Trophoblast cell (in vitro differentiated cells and primary cell): Measurements from ENCODE around the gene TBXAS1.

ENCODE experiments used
- DNase-seq, 2 donors: peaks; one replicate each; pipeline ENCODE4 v3.0.0-alpha.2; 2016
- H2AFZ ChIP-seq: 2 replicates; pipeline ENCODE4 v1.6.1; 2013; ENCODE audit warnings: low read length, moderate library complexity, mild to moderate bottlenecking; ENCODE audit not compliant: insufficient read depth, poor library complexity
- H2AK5ac ChIP-seq: 2 replicates; pipeline ENCODE4 v1.6.1; 2013; ENCODE audit warnings: mild to moderate bottlenecking, low read length
- H2BK120ac ChIP-seq: 2 replicates; pipeline ENCODE4 v1.6.1; 2013; ENCODE audit warnings: low read length, mild to moderate bottlenecking, moderate library complexity; ENCODE audit not compliant: insufficient read depth, poor library complexity
- H2BK12ac ChIP-seq: 2 replicates; pipeline ENCODE4 v1.6.1; 2013; ENCODE audit warnings: mild to moderate bottlenecking, low read length, moderate library complexity
- H2BK5ac ChIP-seq: 2 replicates; pipeline ENCODE4 v1.6.1; 2013; ENCODE audit warnings: low read length, low read depth, moderate library complexity, mild to moderate bottlenecking; ENCODE audit not compliant: poor library complexity
- H3K14ac ChIP-seq: 2 replicates; pipeline ENCODE4 v1.6.1; 2013; ENCODE audit warnings: mild to moderate bottlenecking, low read length
- H3K18ac ChIP-seq: 2 replicates; pipeline ENCODE4 v1.6.1; 2013; ENCODE audit warnings: mild to moderate bottlenecking, low read length
- H3K23ac ChIP-seq: 2 replicates; pipeline ENCODE4 v1.6.1; 2013; ENCODE audit warnings: low read length
- H3K27ac ChIP-seq: 2 replicates; pipeline ENCODE4 v1.5.1; 2013; ENCODE audit warnings: low read depth, mild to moderate bottlenecking, inconsistent platforms, low read length, moderate library complexity
- H3K27me3 ChIP-seq: 2 replicates; pipeline ENCODE4 v1.6.1; 2013; ENCODE audit warnings: inconsistent platforms, mild to moderate bottlenecking, low read length, moderate library complexity; ENCODE audit not compliant: insufficient read depth
- H3K36me3 ChIP-seq, 2 experiments: 1 replicate in 1 of 2; 2 replicates in 1 of 2; pipeline ENCODE4 v1.6.1; 2013; ENCODE audit warnings: low read length in 2 of 2, mild to moderate bottlenecking in 2 of 2, moderate library complexity in 1 of 2; ENCODE audit not compliant: insufficient read depth in 2 of 2, control insufficient read depth in 1 of 2
- H3K4ac ChIP-seq: 2 replicates; pipeline ENCODE4 v1.6.1; 2013; ENCODE audit warnings: low read depth, mild to moderate bottlenecking, low read length, moderate library complexity
- H3K4me1 ChIP-seq, 2 experiments: 1 replicate in 1 of 2; 2 replicates in 1 of 2; pipeline ENCODE4 v1.6.1; 2013; ENCODE audit warnings: low read length in 2 of 2, mild to moderate bottlenecking in 2 of 2, moderate library complexity in 1 of 2; ENCODE audit not compliant: insufficient read depth in 2 of 2, control insufficient read depth in 1 of 2
- H3K4me2 ChIP-seq: 2 replicates; pipeline ENCODE4 v1.6.1; 2013; ENCODE audit warnings: inconsistent platforms, mild to moderate bottlenecking, low read length, moderate library complexity
- H3K4me3 ChIP-seq: 2 replicates; pipeline ENCODE4 v1.5.1; 2013; ENCODE audit warnings: mild to moderate bottlenecking, low read depth, low read length, inconsistent platforms
- H3K79me1 ChIP-seq: one replicate; pipeline ENCODE4 v1.6.1; 2013; ENCODE audit warnings: low read length
- H3K79me2 ChIP-seq: 2 replicates; pipeline ENCODE4 v1.6.1; 2013; ENCODE audit warnings: low read length, mild to moderate bottlenecking; ENCODE audit not compliant: control insufficient read depth, insufficient read depth, poor library complexity
- H3K9ac ChIP-seq: 2 replicates; pipeline ENCODE4 v1.6.1; 2013; ENCODE audit warnings: mild to moderate bottlenecking, low read length
- H3K9me3 ChIP-seq: 2 replicates; pipeline ENCODE4 v1.6.1; 2013; ENCODE audit warnings: low read depth, mild to moderate bottlenecking, control low read depth, inconsistent platforms, low read length; ENCODE audit not compliant: insufficient read depth
- H4K12ac ChIP-seq: 2 replicates; pipeline ENCODE4 v1.6.1; 2013; ENCODE audit warnings: low read depth, mild to moderate bottlenecking, low read length, moderate library complexity
- H4K8ac ChIP-seq: 2 replicates; pipeline ENCODE4 v1.6.1; 2013; ENCODE audit warnings: low read depth, mild to moderate bottlenecking, low read length, moderate library complexity
- H4K91ac ChIP-seq: one replicate; pipeline ENCODE4 v1.6.1; 2013; ENCODE audit warnings: low read depth, mild to moderate bottlenecking, low read length, moderate library complexity
- WGBS: extraction: QIAGEN DNeasy Blood & Tissue Kit; methylation state at CpG from one replicate; pipeline ENCODE4 v1.1.7; 2013; ENCODE audit warnings: missing lambda C conversion rate; ENCODE audit not compliant: insufficient read length, insufficient coverage; ENCODE audit errors: extremely low coverage; 5-methylcytosine and 5-hydroxymethylcytosine counted together

TBXAS1 gene

DNA sequence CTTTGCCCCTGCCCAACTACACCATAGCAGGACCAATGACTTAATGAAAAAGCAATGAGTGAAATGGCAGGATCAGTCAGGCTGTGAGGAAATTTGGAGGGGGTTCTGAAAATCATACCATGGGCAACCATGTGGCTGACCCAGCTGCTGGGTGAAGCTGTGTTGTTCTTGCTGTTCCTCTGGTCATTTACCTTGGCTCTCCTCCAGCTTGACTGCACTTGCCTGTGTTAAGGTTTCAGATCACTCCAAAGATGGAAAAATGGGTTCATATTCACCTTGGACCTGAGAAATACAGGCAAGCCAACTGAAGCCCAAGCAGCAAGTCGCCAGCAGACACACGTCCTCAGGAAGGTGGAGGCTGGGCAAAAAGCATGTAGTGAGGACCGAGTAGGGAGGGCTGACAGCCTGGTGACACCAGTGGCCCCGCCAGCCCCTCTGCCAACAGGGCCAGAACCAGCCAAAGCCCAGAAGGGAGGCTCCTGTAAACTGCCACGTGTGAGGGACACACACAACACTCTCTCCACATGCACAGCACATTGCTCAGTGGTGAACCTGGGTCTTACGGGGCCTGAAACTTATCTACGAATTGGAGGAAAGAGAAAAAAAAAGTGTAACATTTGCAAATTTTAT is 193.6 kb downstream of the TBXAS1 start:
- Histone ChIP-seq H2AK5ac (no peak overlapping the region), H3K9me3 (no peaks in the 10 kb centered on the region), H3K4me2 (no peak overlapping the region), H3K36me3 (no peaks in the 10 kb centered on the region), H3K27ac (no peak overlapping the region), H3K79me1 (no peaks in the 10 kb centered on the region), H4K12ac (no peak overlapping the region), H2AFZ (no peak overlapping the region), H4K91ac (no peak overlapping the region), H3K14ac (no peak overlapping the region), H3K79me2 (no peaks in the 10 kb centered on the region), H3K4me3 (no peak overlapping the region), H3K4me1 (no peaks in the 10 kb centered on the region), H3K4ac (no peak overlapping the region), H3K27me3 (no peaks in the 10 kb centered on the region), H2BK120ac (no peak overlapping the region), H2BK12ac (no peak overlapping the region), H3K18ac (no peak overlapping the region), H3K9ac (no peak overlapping the region), H3K23ac (no peak overlapping the region), H4K8ac (no peak overlapping the region), H2BK5ac (no peak overlapping the region)
- no peak for DNase-seq
- no CpG with 5 or more reads among the region's 7 CpGs for WGBS

DNA sequence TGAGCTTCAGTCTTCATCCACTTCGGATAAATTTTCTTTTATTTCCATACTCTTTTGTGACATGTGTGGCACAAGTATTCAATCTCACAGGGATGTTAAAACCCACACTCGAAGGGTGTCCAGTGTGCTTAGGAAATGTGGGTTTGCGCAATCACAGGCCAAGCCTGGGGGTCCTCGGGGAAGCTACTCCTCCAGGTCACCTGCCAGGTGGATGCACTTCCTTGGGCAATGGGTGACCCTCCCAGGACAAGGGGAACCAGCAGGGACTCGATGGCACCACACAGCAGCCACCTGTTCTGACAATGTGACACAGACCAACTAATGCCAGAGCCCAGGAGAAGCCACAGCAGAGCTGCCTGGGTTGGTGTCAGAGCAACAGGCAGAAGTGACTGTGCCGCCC is 194.7 kb downstream of the TBXAS1 start:
- H3K4me3 ChIP-seq, result no peak overlapping the region
- no peak overlapping the region for H2BK5ac ChIP-seq
- H2BK12ac ChIP-seq, result no peak overlapping the region
- H3K9me3 ChIP-seq, result no peaks in the 10 kb centered on the region
- no peak overlapping the region for H4K91ac ChIP-seq
- no peaks in the 10 kb centered on the region for H3K4me1 ChIP-seq
- WGBS, result no CpG with 5 or more reads among the region's 6 CpGs
- H3K79me2 ChIP-seq, result no peaks in the 10 kb centered on the region
- no peak overlapping the region for H3K4me2 ChIP-seq
- H3K14ac ChIP-seq, result no peak overlapping the region
- H2BK120ac ChIP-seq, result no peak overlapping the region
- no peak overlapping the region for H2AK5ac ChIP-seq
- no peaks in the 10 kb centered on the region for H3K27me3 ChIP-seq
- no peak overlapping the region for H3K18ac ChIP-seq
- no peak overlapping the region for H4K12ac ChIP-seq
- H3K79me1 ChIP-seq, result no peaks in the 10 kb centered on the region
- no peak overlapping the region for H3K9ac ChIP-seq
- H3K27ac ChIP-seq, result no peak overlapping the region
- no peak overlapping the region for H3K23ac ChIP-seq
- no peak overlapping the region for H4K8ac ChIP-seq
- H3K36me3 ChIP-seq, result no peaks in the 10 kb centered on the region
- no peak overlapping the region for H2AFZ ChIP-seq
- DNase-seq, result no peak
- H3K4ac ChIP-seq, result no peak overlapping the region

DNA sequence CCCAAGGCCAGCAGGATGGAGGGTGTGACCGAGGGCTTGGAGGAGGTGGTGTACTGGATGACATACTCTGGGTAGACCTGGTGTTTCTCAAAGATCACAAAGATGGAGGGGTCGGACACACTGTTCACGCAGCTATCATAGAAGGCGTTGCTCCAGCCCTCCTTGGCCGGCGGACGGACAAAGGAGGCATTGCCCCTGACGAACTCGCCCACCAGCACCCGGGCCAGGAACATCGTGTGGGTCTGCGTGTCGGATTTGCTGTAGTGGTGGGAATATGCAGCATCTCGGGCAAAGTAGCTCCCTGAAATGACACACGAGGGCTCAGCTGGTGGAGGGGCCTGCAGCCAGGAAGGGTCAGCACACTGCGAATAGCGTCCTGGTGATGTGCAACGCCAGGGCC is 195.5 kb downstream of the TBXAS1 start:
- H3K4me3 ChIP-seq, result no peak overlapping the region
- H3K36me3 ChIP-seq, result no peaks in the 10 kb centered on the region
- WGBS, result no CpG with 5 or more reads among the region's 18 CpGs
- no peak overlapping the region for H3K9ac ChIP-seq
- H3K4me2 ChIP-seq, result no peak overlapping the region
- H2AFZ ChIP-seq, result no peak overlapping the region
- no peak overlapping the region for H4K12ac ChIP-seq
- no peak overlapping the region for H3K23ac ChIP-seq
- no peak overlapping the region for H2AK5ac ChIP-seq
- no peak overlapping the region for H4K91ac ChIP-seq
- H2BK120ac ChIP-seq, result no peak overlapping the region
- no peaks in the 10 kb centered on the region for H3K79me2 ChIP-seq
- no peaks in the 10 kb centered on the region for H3K9me3 ChIP-seq
- no peaks in the 10 kb centered on the region for H3K27me3 ChIP-seq
- no peak overlapping the region for H3K18ac ChIP-seq
- no peak overlapping the region for H3K27ac ChIP-seq
- no peak overlapping the region for H2BK12ac ChIP-seq
- DNase-seq, result no peak
- no peak overlapping the region for H3K14ac ChIP-seq
- no peaks in the 10 kb centered on the region for H3K79me1 ChIP-seq
- H2BK5ac ChIP-seq, result no peak overlapping the region
- no peaks in the 10 kb centered on the region for H3K4me1 ChIP-seq
- no peak overlapping the region for H4K8ac ChIP-seq
- no peak overlapping the region for H3K4ac ChIP-seq

- Histone ChIP-seq H2BK12ac (no peak overlapping the region), H3K9me3 (no peaks in the 10 kb centered on the region), H2AFZ (no peak overlapping the region), H3K18ac (no peak overlapping the region), H2BK5ac (no peak overlapping the region), H3K27me3 (no peaks in the 10 kb centered on the region), H3K9ac (no peak overlapping the region), H3K4me1 (no peaks in the 10 kb centered on the region), H3K4ac (no peak overlapping the region), H4K91ac (no peak overlapping the region), H2AK5ac (no peak overlapping the region), H2BK120ac (no peak overlapping the region), H3K4me2 (no peak overlapping the region), H3K27ac (no peak overlapping the region), H4K8ac (no peak overlapping the region), H3K23ac (no peak overlapping the region), H3K79me2 (no peaks in the 10 kb centered on the region), H3K4me3 (no peak overlapping the region), H3K79me1 (no peaks in the 10 kb centered on the region), H4K12ac (no peak overlapping the region), H3K14ac (no peak overlapping the region), H3K36me3 (no peaks in the 10 kb centered on the region)
- WGBS, result no CpG with 5 or more reads among the region's 4 CpGs
- no peak for DNase-seq
Measured at GRCh38 chr7:140025241-140025640, 196.2 kb downstream of the TBXAS1 start.
